ENCODE data around the gene SOX11. TPM values are rescaled to one million over a fixed set of nuclear protein-coding genes. Genes with fewer than 3 reads are reported as not detected.
A peak's percentile ranks its signal among the peaks of the same experiment; 100 is the strongest.
"Not testable (repeated sequence)": the region's sequence is repeated elsewhere in the genome, so short reads cannot be mapped to it uniquely, and the experiment has no call there.

SOX11 gene
- total RNA-seq (not detected), polyA plus RNA-seq (not detected)

DNA sequence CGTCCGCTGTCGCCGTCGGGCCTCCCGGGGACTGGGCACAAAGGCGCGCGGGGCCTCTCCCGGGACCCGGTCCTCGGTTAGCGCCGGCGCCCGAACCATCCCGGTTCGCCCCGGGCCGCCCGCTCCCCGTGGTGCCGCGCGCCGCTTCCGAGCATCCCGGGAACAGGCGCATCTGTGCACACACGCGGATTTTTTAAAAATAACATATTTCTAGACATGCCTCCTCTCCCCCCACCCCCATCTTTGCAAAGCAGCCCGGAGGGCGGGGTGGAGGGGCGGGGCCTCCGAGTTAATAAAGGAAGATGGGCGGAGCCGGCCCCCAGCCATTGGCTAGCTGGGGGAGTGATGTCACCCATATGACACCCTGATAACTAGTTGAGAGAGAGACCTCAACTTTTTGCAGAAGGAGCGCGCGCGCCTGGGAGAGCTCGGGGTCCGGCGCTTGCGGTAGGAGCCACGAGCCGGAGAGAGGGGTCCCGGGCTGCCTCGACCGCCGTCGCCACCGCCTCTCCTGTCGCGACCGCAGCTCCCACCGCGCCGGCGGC is at the start of gene SOX11:
TSS of gene SOX11 (plus strand) at position 400 of the 545 bp plus-strand sequence. CDS start 338 bp downstream, outside the sequence.
- H3K4me1 ChIP-seq (ENCODE audit: insufficient read depth, low read length), result no peaks in the 10 kb centered on the region
- no peak for DNase-seq
- no peaks in the 10 kb centered on the region for H3K9me3 ChIP-seq (ENCODE audit: control insufficient read depth in 1 of 2, low read length in 2 of 2)
- intact Hi-C loops (cut with micrococcal nuclease), result no loop called here
- CTCF ChIA-PET (ENCODE audit: partially characterized antibody), result no interaction called here
- POLR2A ChIA-PET (ENCODE audit: partially characterized antibody), result no interaction called here
- H3K27me3 Mint-ChIP-seq, result peaks cover 31 to 33% of the 10 kb centered on the region in 2 donors
- peaks cover 0 to 25% (median 8%) of the 10 kb centered on the region in 8 donors for H3K9me3 Mint-ChIP-seq
- H3K36me3 ChIP-seq (ENCODE audit: insufficient read depth, low read length), result no peaks in the 10 kb centered on the region
- no peak within 1 kb of the TSS for H3K27ac Mint-ChIP-seq
- peaks cover 3 to 10% (median 6%) of the 10 kb centered on the region in 4 donors for H3K4me1 Mint-ChIP-seq
- peaks cover 0 to 11% of the 10 kb centered on the region in 2 donors for H3K36me3 Mint-ChIP-seq
- no peak within 1 kb of the TSS for H3K27ac ChIP-seq (ENCODE audit: low read depth, low read length)
- no peak within 1 kb of the TSS for H3K4me3 ChIP-seq (ENCODE audit: low read length in 2 of 2)
- no peaks in the 10 kb centered on the region for H3K27me3 ChIP-seq (ENCODE audit: insufficient read depth, low read length)
- peak within 1 kb of the TSS in 1 of 8 donors; percentile 36 for H3K4me3 Mint-ChIP-seq

DNA sequence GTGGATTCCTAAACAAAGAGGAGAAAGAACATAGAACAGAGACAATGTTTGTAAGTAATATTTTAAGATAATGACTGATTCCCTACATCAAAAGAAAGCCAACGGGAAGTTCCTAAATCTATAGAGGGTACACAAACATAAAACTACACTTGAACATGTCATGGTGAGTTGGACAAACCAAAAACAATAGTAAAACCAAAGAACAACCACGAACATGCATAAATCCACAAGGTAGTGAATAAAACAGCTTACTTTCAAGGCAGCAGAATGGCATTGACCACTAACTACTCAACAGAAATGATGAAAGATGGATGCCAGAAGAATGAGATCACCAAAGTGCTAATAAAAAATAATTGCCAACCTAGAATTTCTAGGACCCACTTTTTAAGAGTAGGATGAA is 39.5 kb upstream of the SOX11 start:
- POLR2A ChIA-PET (ENCODE audit: partially characterized antibody); H3K36me3 Mint-ChIP-seq; CTCF ChIA-PET (ENCODE audit: partially characterized antibody); H3K27me3 ChIP-seq (ENCODE audit: insufficient read depth, low read length); H3K4me3 ChIP-seq (ENCODE audit: low read length in 2 of 2); H3K4me3 Mint-ChIP-seq; H3K4me1 Mint-ChIP-seq; DNase-seq; H3K27me3 Mint-ChIP-seq; H3K36me3 ChIP-seq (ENCODE audit: insufficient read depth, low read length); H3K27ac ChIP-seq (ENCODE audit: low read depth, low read length); H3K9me3 Mint-ChIP-seq; H3K4me1 ChIP-seq (ENCODE audit: insufficient read depth, low read length); intact Hi-C loops (cut with micrococcal nuclease); H3K9me3 ChIP-seq (ENCODE audit: control insufficient read depth in 1 of 2, low read length in 2 of 2); H3K27ac Mint-ChIP-seq: not testable (repeated sequence)

DNA sequence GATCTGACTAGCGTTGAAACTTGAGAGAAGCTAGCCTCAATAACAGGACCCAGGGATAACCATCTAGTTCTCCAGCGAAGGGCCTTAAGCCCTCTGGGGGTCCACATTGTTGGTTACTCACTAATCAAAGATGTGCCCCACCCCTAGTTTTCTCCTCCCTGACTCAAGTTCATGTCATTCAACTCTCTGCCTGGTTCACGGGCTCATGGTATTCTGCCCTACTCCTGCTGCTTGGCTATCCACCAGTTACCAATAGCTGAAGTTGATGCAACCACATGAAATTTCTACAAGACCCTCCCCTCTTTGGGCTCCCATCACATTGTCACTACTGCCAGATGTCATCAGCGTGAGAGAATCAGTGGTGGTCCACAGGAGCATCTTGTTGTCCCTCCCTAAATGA is 38.4 kb upstream of the SOX11 start:
- H3K9me3 Mint-ChIP-seq; H3K4me3 Mint-ChIP-seq; H3K36me3 Mint-ChIP-seq; H3K9me3 ChIP-seq (ENCODE audit: control insufficient read depth in 1 of 2, low read length in 2 of 2); H3K27me3 Mint-ChIP-seq; H3K27ac Mint-ChIP-seq; intact Hi-C loops (cut with micrococcal nuclease); H3K36me3 ChIP-seq (ENCODE audit: insufficient read depth, low read length); H3K4me1 ChIP-seq (ENCODE audit: insufficient read depth, low read length); H3K4me3 ChIP-seq (ENCODE audit: low read length in 2 of 2); H3K27me3 ChIP-seq (ENCODE audit: insufficient read depth, low read length); DNase-seq; H3K27ac ChIP-seq (ENCODE audit: low read depth, low read length); H3K4me1 Mint-ChIP-seq; POLR2A ChIA-PET (ENCODE audit: partially characterized antibody); CTCF ChIA-PET (ENCODE audit: partially characterized antibody): not testable (repeated sequence)

DNA sequence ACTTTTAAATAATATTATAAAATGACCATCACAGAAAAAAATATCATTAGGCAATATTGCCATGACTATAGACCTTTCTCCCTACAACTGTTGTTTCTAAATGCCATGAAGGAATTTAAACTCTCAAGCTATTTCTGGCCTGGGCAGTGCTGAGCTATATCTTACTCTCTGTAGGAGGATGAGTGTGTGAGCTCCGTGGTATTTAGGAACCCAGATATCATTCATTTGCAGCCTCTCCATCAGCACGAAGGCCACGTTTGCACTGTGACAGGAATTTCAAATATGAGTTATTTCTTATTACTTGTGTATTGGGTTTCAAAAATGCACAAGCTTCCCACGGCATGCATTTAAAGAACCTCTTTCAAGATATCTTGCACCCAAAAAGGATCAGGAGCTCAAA is 35.0 kb upstream of the SOX11 start:
- Histone ChIP-seq H3K27me3 (ENCODE audit: insufficient read depth, low read length) (no peaks in the 10 kb centered on the region), H3K4me1 (ENCODE audit: insufficient read depth, low read length) (no peaks in the 10 kb centered on the region), H3K36me3 (ENCODE audit: insufficient read depth, low read length) (no peaks in the 10 kb centered on the region), H3K4me3 (ENCODE audit: low read length in 2 of 2) (no peak overlapping the region), H3K27ac (ENCODE audit: low read depth, low read length) (no peak overlapping the region), H3K9me3 (ENCODE audit: control insufficient read depth in 1 of 2, low read length in 2 of 2) (no peaks in the 10 kb centered on the region)
- H3K36me3 Mint-ChIP-seq, result no peaks in the 10 kb centered on the region
- H3K27me3 Mint-ChIP-seq, result peaks cover 0 to 2% of the 10 kb centered on the region in 2 donors
- ChIA-PET CTCF (ENCODE audit: partially characterized antibody) (no interaction called here), POLR2A (ENCODE audit: partially characterized antibody) (no interaction called here)
- intact Hi-C loops (cut with micrococcal nuclease), result no loop called here
- H3K4me3 Mint-ChIP-seq, result no peak overlapping the region
- peaks cover 0 to 1% (median 0%) of the 10 kb centered on the region in 4 donors for H3K4me1 Mint-ChIP-seq
- peaks cover 0 to 8% (median 2%) of the 10 kb centered on the region in 8 donors for H3K9me3 Mint-ChIP-seq
- H3K27ac Mint-ChIP-seq, result no peak overlapping the region
- DNase-seq, result no peak

DNA sequence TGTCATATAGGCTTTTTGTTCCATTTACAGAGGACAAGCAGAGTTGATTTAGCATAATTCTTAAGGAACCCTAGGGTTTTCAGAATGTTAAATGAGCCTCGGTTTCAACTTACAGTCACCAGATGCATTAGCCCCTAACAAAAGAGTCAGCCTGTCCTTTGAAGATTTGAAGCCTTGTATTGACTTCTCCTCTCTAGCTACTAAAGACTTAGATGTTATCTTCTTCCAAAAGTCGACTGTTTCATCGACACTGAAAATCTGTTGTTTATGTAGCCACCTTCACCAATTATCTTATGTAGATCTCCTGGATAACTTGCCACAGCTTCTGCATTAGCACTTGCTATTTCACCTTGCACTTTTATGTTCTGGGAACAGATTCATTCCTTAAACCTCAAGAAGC is 31.6 kb upstream of the SOX11 start:
- DNase-seq, result no peak
- peaks cover 0 to 8% (median 2%) of the 10 kb centered on the region in 8 donors for H3K9me3 Mint-ChIP-seq
- H3K36me3 Mint-ChIP-seq, result no peaks in the 10 kb centered on the region
- no peaks in the 10 kb centered on the region for H3K4me1 ChIP-seq (ENCODE audit: insufficient read depth, low read length)
- no peaks in the 10 kb centered on the region for H3K36me3 ChIP-seq (ENCODE audit: insufficient read depth, low read length)
- ChIA-PET POLR2A (ENCODE audit: partially characterized antibody) (no interaction called here), CTCF (ENCODE audit: partially characterized antibody) (no interaction called here)
- H3K27ac ChIP-seq (ENCODE audit: low read depth, low read length), result no peak overlapping the region
- no peak overlapping the region for H3K27ac Mint-ChIP-seq
- H3K4me3 ChIP-seq (ENCODE audit: low read length in 2 of 2), result no peak overlapping the region
- peaks cover 0 to 1% (median 0%) of the 10 kb centered on the region in 4 donors for H3K4me1 Mint-ChIP-seq
- H3K4me3 Mint-ChIP-seq, result no peak overlapping the region
- intact Hi-C loops (cut with micrococcal nuclease), result no loop called here
- peaks cover 0 to 2% of the 10 kb centered on the region in 2 donors for H3K27me3 Mint-ChIP-seq
- no peaks in the 10 kb centered on the region for H3K27me3 ChIP-seq (ENCODE audit: insufficient read depth, low read length)
- H3K9me3 ChIP-seq (ENCODE audit: control insufficient read depth in 1 of 2, low read length in 2 of 2), result no peaks in the 10 kb centered on the region

DNA sequence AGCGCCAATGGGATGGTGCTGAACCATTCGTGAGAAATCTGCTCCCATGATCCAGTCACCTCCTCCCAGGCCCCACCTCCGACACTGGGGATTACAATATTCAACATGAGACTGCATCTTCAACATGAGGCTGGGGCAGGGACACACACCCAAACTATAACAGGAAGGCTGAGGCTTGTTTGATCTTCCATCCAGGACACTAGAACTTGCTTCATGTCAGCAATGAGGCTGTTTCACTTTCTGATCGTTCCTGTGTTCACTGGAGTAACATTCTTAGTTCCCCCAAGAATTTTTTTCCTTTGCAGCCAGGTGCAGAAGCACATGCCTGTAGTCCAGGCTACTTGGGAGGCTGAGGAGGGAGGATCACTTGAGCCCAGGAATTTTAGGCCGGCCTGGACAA is 30.8 kb upstream of the SOX11 start:
- Histone ChIP-seq H3K9me3 (ENCODE audit: control insufficient read depth in 1 of 2, low read length in 2 of 2) (no peaks in the 10 kb centered on the region), H3K27me3 (ENCODE audit: insufficient read depth, low read length) (no peaks in the 10 kb centered on the region), H3K36me3 (ENCODE audit: insufficient read depth, low read length) (no peaks in the 10 kb centered on the region), H3K4me1 (ENCODE audit: insufficient read depth, low read length) (no peaks in the 10 kb centered on the region), H3K4me3 (ENCODE audit: low read length in 2 of 2) (no peak overlapping the region), H3K27ac (ENCODE audit: low read depth, low read length) (no peak overlapping the region)
- CTCF ChIA-PET (ENCODE audit: partially characterized antibody), result no interaction called here
- Mint-ChIP-seq H3K4me3 (no peak overlapping the region), H3K27me3 (peaks cover 0 to 2% of the 10 kb centered on the region in 2 donors), H3K36me3 (no peaks in the 10 kb centered on the region), H3K4me1 (peaks cover 0 to 1% (median 0%) of the 10 kb centered on the region in 4 donors), H3K27ac (no peak overlapping the region), H3K9me3 (peaks cover 0 to 8% (median 3%) of the 10 kb centered on the region in 8 donors)
- POLR2A ChIA-PET (ENCODE audit: partially characterized antibody), result no interaction called here
- intact Hi-C loops (cut with micrococcal nuclease), result no loop called here
- DNase-seq, result no peak

DNA sequence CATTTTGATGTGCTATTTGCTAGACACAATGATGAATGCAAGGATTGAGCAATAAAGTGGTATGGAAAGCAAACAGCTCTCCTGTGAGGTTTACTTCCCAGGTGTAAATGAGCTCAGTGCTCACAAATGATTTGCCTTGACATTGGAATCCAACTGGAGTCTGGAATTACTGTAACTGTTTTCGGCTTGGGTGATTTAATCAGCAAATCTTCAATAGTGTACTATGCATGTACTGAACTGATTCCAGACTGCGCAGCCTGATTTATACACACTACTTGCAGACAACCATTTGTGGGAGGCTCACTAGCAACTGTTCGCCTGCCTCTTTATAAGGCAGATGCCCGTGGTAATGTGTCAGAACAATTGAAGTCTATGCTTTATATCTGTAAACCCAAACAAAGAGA is 27.9 kb upstream of the SOX11 start:
- ChIA-PET POLR2A (ENCODE audit: partially characterized antibody) (no interaction called here), CTCF (ENCODE audit: partially characterized antibody) (no interaction called here)
- Histone ChIP-seq H3K4me1 (ENCODE audit: insufficient read depth, low read length) (no peaks in the 10 kb centered on the region), H3K27ac (ENCODE audit: low read depth, low read length) (no peak overlapping the region), H3K4me3 (ENCODE audit: low read length in 2 of 2) (no peak overlapping the region), H3K9me3 (ENCODE audit: control insufficient read depth in 1 of 2, low read length in 2 of 2) (no peaks in the 10 kb centered on the region), H3K27me3 (ENCODE audit: insufficient read depth, low read length) (no peaks in the 10 kb centered on the region), H3K36me3 (ENCODE audit: insufficient read depth, low read length) (no peaks in the 10 kb centered on the region)
- intact Hi-C loops (cut with micrococcal nuclease), result no loop called here
- H3K4me3 Mint-ChIP-seq, result no peak overlapping the region
- no peak for DNase-seq
- no peaks in the 10 kb centered on the region for H3K36me3 Mint-ChIP-seq
- peaks cover 0 to 1% (median 0%) of the 10 kb centered on the region in 4 donors for H3K4me1 Mint-ChIP-seq
- H3K9me3 Mint-ChIP-seq, result peaks cover 0 to 12% (median 4%) of the 10 kb centered on the region in 8 donors
- no peaks in the 10 kb centered on the region for H3K27me3 Mint-ChIP-seq
- no peak overlapping the region for H3K27ac Mint-ChIP-seq

DNA sequence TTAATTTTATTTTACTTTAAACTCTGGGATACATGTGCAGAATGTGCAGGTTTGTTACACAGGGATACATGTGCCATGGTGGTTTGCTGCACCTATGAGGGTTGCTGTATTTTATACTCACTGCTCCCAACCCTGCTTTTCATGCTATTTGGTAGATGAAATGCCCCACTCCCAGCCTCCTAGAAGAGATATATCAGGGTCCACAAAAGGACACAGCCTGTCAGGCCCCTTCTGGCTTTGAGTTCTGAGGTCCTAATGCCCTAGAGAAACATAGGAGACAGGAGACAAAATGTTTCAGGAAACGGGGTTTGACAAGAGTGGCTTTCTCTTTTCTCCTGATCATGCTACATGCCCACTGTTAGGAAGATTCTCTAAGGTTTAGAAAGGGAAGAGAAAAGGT is 27.1 kb upstream of the SOX11 start:
- POLR2A ChIA-PET (ENCODE audit: partially characterized antibody), result no interaction called here
- Mint-ChIP-seq H3K4me1 (peaks cover 0 to 1% (median 0%) of the 10 kb centered on the region in 4 donors), H3K9me3 (peaks cover 0 to 11% (median 4%) of the 10 kb centered on the region in 8 donors), H3K27ac (no peak overlapping the region), H3K4me3 (no peak overlapping the region), H3K36me3 (no peaks in the 10 kb centered on the region), H3K27me3 (no peaks in the 10 kb centered on the region)
- no peaks in the 10 kb centered on the region for H3K36me3 ChIP-seq (ENCODE audit: insufficient read depth, low read length)
- no peak overlapping the region for H3K4me3 ChIP-seq (ENCODE audit: low read length in 2 of 2)
- CTCF ChIA-PET (ENCODE audit: partially characterized antibody), result no interaction called here
- H3K27ac ChIP-seq (ENCODE audit: low read depth, low read length), result no peak overlapping the region
- H3K4me1 ChIP-seq (ENCODE audit: insufficient read depth, low read length), result no peaks in the 10 kb centered on the region
- H3K9me3 ChIP-seq (ENCODE audit: control insufficient read depth in 1 of 2, low read length in 2 of 2), result no peaks in the 10 kb centered on the region
- intact Hi-C loops (cut with micrococcal nuclease), result no loop called here
- no peaks in the 10 kb centered on the region for H3K27me3 ChIP-seq (ENCODE audit: insufficient read depth, low read length)
- DNase-seq, result no peak
